GM18909 (cell line): Measurements from ENCODE around the gene SHANK1.

Source experiments
- ATAC-seq: cut with Tn5 transposase; IDR thresholded peaks from one replicate; pipeline ENCODE4 v1.9.1; 2021; ENCODE audit warnings: mild to moderate bottlenecking; ENCODE audit not compliant: unreplicated experiment, poor library complexity

The SHANK1 gene

GRCh38 chr19:50662651-50663481, 56.7 kb downstream of the SHANK1 start:
- no peak for ATAC-seq

- no peak for ATAC-seq
These were observed 57.6 kb downstream of the SHANK1 start for GRCh38 chr19:50661766-50662650.

- no peak for ATAC-seq
These were observed 58.6 kb downstream of the SHANK1 start for GRCh38 chr19:50661023-50661422.

- no peak for ATAC-seq
These were observed 59.6 kb downstream of the SHANK1 start for GRCh38 chr19:50660088-50660366.

GRCh38 chr19:50659318-50660087, 60.1 kb downstream of the SHANK1 start:
- no peak for ATAC-seq

GRCh38 chr19:50658441-50659317, 60.9 kb downstream of the SHANK1 start:
- no peak for ATAC-seq

- no peak for ATAC-seq
These were observed 61.7 kb downstream of the SHANK1 start for GRCh38 chr19:50657712-50658440.

- ATAC-seq: no peak
These were observed 62.4 kb downstream of the SHANK1 start for GRCh38 chr19:50657222-50657669.

- no peak for ATAC-seq
These were observed 64.7 kb downstream of the SHANK1 start for GRCh38 chr19:50654882-50655281.

GRCh38 chr19:50652722-50653121, 66.9 kb downstream of the SHANK1 start:
- no peak for ATAC-seq

GRCh38 chr19:50651174-50651573, 68.4 kb downstream of the SHANK1 start:
- no peak for ATAC-seq

GRCh38 chr19:50649433-50650391, 69.9 kb downstream of the SHANK1 start, which contains the start of gene C19orf81:
TSS of gene C19orf81 (plus strand) at chr19:50649445. CDS start at chr19:50649445, 0 bp downstream.
- ATAC-seq: no peak

GRCh38 chr19:50648659-50649058, 70.9 kb downstream of the SHANK1 start:
- no peak for ATAC-seq

GRCh38 chr19:50647879-50648615, 71.6 kb downstream of the SHANK1 start:
- no peak for ATAC-seq

GRCh38 chr19:50646074-50646807, 73.4 kb downstream of the SHANK1 start:
- ATAC-seq: no peak

GRCh38 chr19:50645107-50645506, 74.5 kb downstream of the SHANK1 start:
- no peak for ATAC-seq
